HL-60/S4 treated with retinoic acid at 250 ng/mL for 4 days and 3 days (cell line): Measurements from ENCODE around the gene TNNT2.

Experiments used
- in situ Hi-C: fragments of 300-500 bp; cut with MboI; formaldehyde crosslinking; loops from 2 replicates; pipeline ENCODE4 v1.7.0; 2022; ENCODE audit warnings: low sequenced_read_pairs

Gene TNNT2

DNA sequence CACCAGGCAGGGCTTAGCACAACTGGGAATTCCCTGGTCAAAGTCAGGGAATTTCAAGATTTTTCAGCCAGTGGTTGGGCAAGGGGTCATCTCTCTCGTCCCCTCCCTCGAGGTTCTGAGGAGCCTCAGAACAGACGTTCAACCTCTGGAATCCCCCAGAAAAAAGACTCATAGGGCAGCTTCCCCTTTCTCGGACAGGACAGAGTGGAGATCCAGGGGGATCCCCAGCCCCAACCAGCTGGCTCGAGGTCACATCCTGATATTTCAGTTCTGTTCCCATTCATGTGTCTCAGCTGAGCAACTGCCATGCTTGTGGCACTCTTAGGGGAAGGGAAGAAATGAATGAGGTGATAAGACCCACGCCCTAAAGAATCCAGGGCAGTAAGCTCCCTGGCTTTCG lies 26.6 kb upstream of the TNNT2 start:
- in situ Hi-C loops, result no loop called here

DNA sequence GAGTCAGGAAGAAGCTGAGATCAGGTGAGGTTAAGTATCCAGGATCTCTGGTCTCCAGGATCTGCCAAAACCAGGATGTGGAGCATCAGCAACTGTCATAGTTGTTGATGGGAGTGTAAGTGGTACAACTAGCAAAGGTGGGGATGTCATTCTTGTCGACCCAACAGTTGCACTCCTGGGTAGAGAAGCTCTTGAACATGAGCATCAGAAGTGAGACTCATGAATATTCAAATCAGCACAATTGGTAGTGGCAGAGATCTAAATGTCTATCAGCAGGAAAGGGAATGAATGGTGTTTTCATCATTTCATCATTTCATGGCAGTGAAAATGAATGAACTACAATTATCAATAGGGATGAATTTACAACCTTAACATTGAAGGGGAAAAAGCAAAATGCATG lies 25.9 kb upstream of the TNNT2 start:
- in situ Hi-C loops, result no loop called here

GRCh38 chr1:201401700-201402099 lies 24.2 kb upstream of the TNNT2 start:
- in situ Hi-C loops, result no loop called here

DNA sequence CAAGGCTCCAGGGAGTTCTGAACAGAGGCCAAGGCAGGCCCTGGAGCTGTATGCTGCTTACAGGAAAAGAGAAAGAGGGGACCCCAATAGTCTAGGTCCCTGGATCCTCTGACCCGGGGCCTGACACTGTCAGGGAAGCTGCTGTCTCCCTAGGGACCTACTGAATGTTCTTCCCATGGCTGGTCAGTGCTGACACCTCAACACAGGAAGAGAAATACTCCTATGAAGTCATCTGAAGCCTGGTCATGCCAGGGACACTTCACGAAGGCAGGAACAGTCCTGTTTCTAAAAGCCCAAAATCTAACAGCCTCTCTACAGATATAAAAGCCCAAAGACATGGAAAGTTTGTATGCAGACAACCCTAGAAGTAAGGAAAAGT lies 23.4 kb upstream of the TNNT2 start:
- in situ Hi-C loops, result no loop called here

GRCh38 chr1:201400212-201400851 lies 22.9 kb upstream of the TNNT2 start:
- in situ Hi-C loops, result no loop called here

- in situ Hi-C loops, result no loop called here
These were observed 22.1 kb upstream of the TNNT2 start for GRCh38 chr1:201399352-201400126.

- in situ Hi-C loops, result no loop called here
These were observed 21.5 kb upstream of the TNNT2 start, which contains the start of gene LAD1 for GRCh38 chr1:201399018-201399351. LAD1 (minus strand) TSS chr1:201399324; CDS start chr1:201399306, 18 bp downstream.

DNA sequence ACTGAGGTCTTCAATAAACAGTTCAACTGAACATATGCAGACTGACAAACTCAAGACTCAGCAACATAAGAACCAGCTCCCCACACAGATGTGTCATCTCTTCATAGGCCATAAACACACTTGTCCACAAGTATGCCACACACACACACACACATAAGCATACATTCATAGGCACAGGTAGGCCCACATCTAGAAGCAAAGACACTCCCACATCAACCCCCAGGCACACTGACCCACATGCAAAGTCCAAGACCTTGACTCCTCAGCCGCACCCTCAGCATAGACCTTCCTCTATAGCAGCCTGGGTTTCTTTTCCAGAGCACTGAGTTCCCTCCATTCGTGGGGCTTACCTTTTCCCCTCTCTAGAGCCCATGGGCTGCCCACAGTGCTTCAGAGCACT lies 20.2 kb upstream of the TNNT2 start:
- in situ Hi-C loops, result no loop called here

DNA sequence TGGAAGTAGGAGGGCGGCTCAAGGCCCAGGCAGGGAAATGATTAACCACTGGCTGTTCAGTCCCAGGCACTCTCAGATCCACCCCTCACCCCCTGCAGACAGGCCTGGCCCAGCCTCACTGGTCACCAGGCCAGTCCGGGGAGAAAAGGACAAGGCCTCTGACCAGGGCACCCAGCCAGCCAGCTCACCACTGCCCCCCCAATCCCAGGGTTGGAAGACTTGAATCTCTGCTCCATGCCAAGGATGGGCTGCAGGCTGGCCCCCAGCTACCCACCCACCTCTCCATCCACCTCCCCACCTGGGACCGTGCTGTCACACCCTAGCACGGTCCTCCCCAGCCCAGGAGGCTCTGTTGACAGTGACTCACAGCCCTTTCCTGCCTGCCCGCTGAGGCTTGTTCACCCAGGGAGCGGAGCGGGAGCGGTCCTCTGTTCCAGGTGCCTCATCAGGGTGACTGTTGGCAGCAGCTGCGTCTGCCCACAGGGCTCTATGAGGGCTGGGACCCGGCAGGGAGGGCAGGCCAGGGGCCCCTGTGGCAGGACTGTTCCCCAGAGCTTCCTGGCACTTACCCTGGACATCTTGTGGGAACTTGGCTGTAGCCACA lies 19.5 kb upstream of the TNNT2 start:
- in situ Hi-C loops, result no loop called here

GRCh38 chr1:201395936-201396335 lies 18.5 kb upstream of the TNNT2 start:
- in situ Hi-C loops, result no loop called here

DNA sequence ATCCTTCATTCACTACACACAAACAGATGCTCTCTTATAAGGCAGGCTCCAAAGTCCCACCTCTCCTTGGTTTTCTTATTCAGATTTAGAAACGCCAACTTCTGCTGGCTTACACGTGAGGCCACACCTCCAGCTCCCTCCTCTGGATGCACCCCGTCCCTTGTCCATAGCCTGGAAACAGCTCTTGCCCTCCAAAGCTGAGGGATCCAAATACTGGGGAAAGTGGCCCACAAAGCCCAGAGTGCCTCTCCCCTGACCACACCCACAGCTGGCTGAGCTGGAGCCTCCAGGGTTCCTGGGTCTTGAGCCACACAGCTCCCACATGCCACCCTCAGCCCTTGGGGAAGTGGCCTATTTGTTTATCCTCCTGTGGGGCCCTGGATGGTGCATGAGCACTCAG lies 17.1 kb upstream of the TNNT2 start:
- in situ Hi-C loops, result no loop called here

DNA sequence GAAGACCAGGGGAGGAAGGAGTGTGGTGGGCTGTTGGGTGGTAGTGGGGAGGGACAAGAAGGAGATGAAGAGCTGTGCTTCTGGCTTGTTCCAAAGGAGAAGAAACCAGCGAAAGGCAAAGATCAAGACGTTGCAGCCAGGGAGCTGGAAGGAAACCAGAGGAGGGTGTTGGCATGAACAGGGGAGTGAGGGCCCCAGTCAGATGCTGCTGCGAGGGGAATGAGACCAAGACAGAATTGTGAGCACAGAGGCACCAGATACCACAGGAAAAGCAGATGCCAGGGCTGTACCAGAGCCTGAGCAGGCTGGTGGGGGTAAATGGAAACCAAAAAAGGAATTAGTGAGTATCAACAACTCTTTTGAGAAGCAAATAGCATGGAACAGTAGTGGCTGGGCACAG lies 15.6 kb upstream of the TNNT2 start:
- in situ Hi-C loops, result no loop called here

DNA sequence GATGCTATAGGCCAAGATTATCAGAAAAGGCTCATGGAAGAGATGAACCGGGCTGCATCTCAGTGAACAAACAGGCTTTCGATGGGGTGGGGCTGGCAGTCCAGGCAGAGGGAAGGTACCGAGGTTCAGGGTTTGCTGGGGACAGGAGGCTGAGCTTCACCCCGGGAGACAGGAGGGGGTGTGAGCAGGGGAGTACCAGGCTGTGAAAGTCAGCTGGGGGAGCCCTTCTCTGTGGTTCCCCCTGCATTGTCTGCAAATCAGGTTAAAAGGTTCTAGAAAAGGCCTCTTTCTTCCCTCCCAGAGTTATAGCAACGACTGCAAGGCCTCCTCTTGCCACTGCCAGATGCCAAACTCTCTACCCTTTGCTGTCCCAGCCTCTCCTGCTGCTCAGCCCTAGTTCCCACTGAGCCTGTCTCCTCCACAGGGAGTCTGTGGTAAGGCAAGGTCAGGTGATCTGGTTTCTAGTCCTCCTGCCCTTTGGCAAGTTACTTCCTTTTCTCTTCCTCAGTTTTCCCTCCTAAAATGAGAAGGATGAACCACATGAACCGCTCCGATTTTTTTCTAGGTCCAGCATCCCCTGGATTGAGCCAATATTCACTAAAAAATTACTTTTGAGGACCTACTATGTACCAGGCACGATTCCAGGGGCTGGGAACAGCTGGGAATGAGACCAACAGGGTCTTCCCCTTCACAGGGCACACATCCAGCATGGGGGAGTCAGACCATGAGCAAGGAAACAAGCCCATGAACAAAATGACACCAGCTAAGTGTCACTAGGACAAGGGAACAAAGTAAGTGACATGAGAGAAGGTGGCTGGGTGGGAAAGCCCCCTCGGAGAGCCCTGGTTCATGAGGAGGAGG lies 14.4 kb upstream of the TNNT2 start:
- in situ Hi-C loops, result no loop called here

DNA sequence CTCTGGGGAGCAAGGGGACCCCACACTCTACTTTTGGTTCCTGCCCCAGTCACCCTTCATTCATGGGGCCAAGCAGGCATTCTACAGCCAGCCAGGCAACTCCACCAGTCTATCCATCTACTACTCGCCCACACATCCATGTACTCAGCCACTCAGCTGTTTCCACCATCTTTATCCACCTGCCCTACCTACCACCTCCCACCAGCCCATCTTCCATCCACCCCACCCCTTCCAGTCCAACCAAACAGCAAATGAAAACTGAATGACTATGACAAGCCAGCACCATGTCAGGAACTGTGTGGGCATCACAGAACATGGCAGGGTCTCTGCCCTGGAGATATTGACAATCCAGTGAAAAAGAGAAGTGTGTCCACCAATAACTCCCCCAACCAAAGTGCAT lies 13.7 kb upstream of the TNNT2 start:
- in situ Hi-C loops, result no loop called here

- in situ Hi-C loops, result no loop called here
These were observed 11.6 kb upstream of the TNNT2 start for GRCh38 chr1:201389051-201389450.

DNA sequence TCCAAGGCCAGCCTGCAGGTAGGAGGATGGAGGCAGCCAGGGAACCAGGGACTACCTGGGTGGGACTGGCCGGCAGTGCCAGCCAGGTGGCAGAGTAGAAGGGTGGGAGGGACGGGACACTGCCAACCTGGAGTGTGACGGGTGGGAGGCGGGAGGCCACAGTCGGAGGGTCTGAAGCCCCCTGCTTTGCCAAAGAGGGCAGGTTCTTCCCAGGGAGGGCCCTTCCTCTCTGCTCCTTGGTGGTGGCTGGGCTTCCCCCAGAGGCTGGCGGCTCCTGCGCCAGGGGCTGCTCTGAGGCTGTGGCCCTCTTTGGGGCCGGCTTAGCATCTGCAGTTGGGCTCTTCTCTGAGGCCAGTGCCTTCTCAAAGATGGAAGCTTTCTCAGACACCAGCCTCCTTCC lies 8.7 kb upstream of the TNNT2 start:
- in situ Hi-C loops, result no loop called here

DNA sequence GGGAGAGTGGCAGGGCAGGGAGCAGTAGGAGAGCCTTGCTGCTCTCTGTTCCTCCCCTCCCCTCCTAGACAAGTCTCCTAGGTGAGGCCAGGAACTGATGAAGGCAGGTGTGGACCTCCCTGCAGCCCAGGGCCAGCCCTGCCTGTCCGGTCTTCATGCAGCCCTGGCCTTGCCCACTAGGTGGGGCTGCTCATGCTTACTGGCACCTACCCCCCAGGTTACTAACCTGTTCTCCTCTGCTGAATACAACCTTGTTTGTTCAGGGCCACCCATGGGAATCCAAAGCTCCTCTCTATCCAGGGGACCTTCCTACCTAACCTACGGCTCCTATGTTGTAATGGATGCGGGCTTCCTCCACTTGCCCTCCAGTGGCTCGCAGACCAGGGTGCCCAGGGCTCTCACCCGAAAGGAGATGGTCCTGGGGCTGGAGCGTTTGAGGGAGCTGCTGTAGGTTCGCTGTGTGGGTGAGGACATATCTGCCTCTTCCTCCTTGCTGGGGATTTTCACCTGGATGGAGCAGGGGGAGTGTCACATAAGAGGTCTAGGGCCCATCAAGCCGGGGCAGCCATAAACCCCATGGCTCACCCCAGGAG lies 7.9 kb upstream of the TNNT2 start:
- in situ Hi-C loops, result no loop called here

DNA sequence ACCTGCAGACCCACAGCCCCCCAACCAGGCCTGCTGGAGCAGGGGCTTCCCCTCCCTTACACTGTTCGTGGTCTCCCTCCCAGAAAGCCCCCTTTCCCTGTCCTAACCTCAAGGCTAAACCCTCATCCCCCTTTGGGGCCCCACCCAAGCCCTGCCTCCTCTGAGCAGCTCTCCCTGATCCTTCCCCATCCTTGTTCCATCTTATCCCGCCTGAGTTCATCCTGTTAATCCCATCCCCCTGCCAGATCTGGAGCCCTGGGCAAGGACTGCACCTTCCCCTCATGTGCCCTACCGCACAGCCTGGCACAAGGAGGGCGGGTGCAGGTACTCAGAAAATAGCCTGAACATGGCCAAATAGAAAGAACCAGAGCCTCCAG lies 6.9 kb upstream of the TNNT2 start:
- in situ Hi-C loops, result no loop called here

- in situ Hi-C loops, result no loop called here
These were observed 6.3 kb upstream of the TNNT2 start for GRCh38 chr1:201383647-201384405.

DNA sequence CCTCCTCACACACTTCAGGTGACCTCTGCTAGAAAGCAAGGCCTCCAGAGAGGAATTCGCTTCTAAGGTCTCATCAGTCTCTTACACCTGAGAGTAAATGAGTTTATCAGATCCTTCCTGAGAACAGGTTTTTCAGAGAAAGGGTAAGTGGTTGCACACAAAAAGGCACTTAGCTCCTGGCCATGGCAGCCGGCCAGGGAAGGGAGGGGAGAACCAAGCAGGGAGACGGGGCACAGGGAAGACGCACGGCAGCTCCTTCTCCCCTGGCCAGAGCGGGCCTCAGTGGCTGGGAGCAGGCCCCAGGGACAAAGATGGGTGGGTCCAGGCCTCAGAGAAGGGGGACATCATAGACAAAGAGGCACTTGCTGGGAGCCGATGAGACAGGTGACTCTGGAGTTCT lies 3.6 kb upstream of the TNNT2 start:
- in situ Hi-C loops, result no loop called here
